PFSK-1 (cell line): ENCODE data around the gene MAP4K4.

Experiments
- POLR2AphosphoS5 ChIP-seq: IDR thresholded peaks from 2 replicates; pipeline ENCODE4 v1.6.1; 2012; ENCODE audit warnings: low read depth, mild to moderate bottlenecking, control low read depth, low read length, moderate library complexity
- REST ChIP-seq, 2 experiments: IDR thresholded peaks; 2 replicates each; pipeline versions ENCODE4 v1.6.1 to v1.8.0; 2011 to 2012; ENCODE audit warnings: low read depth in 2 of 2, low read length in 2 of 2, control low read depth in 1 of 2, inconsistent platforms in 1 of 2, mild to moderate bottlenecking in 1 of 2, moderate library complexity in 1 of 2; ENCODE audit not compliant: insufficient read depth in 1 of 2
- SIN3A ChIP-seq: IDR thresholded peaks from 2 replicates; pipeline ENCODE4 v1.6.1; 2012; ENCODE audit warnings: mild to moderate bottlenecking, low read length, moderate library complexity, borderline replicate concordance; ENCODE audit not compliant: insufficient read depth
- TAF1 ChIP-seq: IDR thresholded peaks from 2 replicates; pipeline ENCODE4 v1.6.1; 2012; ENCODE audit warnings: low read length, control low read depth, borderline replicate concordance; ENCODE audit not compliant: insufficient read depth

GRCh38 chr2:101684313-101684712, 13.2 kb upstream of the MAP4K4 start:
- TF ChIP-seq POLR2AphosphoS5 = no peak
- no peak for TF ChIP-seq SIN3A
- no peak for TF ChIP-seq REST (IDR thresholded peaks at IDR 0.05; ENCODE audit: insufficient read depth in 1 of 2, low read depth in 2 of 2, low read length in 2 of 2)
- TF ChIP-seq TAF1 = no peak
